ENCODE data around the gene DPH1. TPM values are rescaled to one million over a fixed set of nuclear protein-coding genes. Genes with fewer than 3 reads are reported as not detected.
A peak's percentile ranks its signal among the peaks of the same experiment; 100 is the strongest.
"Not testable (repeated sequence)": the region's sequence is repeated elsewhere in the genome, so short reads cannot be mapped to it uniquely, and the experiment has no call there.

Gene DPH1
- total RNA-seq, 1 donor from 2014 or later: 25.7 TPM

DNA sequence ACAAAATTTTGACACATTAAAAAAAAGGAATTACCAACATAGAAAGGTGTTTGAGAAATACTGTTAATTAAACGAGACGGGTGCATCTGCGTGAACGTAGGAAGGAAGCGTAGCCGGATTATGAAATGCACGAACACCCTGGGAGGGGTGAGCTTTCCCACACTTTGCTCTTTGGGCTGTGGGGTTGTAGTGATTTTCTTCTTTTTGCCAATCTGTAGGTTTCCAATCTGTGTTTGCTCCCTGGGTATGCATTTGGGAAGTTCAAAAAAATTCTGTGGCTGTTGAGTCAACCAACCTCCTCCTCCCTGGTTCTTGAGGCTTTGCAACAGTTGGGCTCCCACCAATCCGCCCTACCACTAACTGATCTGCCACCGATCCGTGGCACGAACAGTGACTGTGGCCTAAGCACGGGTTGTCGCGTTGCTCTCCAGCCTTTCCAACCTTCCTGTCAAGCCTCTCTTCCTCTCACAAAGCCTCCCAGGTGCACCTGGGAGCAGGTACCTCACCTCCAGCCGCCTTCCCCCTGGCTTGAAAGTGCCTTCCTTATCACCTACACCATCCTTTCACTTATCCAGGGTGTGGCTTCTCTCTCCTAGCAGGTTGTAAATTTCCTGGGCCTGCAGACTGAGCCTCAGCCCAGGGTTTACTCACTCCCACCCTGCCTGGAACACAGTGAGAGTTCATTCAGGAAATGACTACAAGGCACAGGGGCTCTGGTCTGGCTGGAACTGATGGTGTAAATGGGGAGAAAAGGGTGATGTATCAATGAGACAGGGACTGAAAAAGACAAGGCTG lies 21.4 kb upstream of the DPH1 start:
- no peak for DNase-seq

DNA sequence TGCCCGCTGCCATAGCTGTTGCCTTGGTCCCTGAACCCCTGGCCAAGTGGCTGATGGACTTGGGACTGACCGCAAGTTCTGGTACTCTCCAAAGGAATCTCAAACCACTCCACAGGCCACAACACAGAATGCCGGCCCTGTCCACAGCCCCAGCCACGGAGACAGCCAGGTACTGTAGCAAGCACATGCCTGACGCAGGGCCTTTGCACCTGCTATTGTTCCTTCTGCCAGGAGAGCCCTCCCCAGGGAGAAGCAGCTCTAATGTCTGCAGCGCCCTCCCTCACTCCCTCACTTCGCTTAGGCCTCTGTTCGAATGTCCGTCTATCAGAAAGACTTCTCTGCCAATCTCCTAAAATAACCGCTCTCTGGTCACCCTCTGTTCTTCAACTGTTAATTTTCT lies 20.2 kb upstream of the DPH1 start:
- DNase-seq: no peak

DNA sequence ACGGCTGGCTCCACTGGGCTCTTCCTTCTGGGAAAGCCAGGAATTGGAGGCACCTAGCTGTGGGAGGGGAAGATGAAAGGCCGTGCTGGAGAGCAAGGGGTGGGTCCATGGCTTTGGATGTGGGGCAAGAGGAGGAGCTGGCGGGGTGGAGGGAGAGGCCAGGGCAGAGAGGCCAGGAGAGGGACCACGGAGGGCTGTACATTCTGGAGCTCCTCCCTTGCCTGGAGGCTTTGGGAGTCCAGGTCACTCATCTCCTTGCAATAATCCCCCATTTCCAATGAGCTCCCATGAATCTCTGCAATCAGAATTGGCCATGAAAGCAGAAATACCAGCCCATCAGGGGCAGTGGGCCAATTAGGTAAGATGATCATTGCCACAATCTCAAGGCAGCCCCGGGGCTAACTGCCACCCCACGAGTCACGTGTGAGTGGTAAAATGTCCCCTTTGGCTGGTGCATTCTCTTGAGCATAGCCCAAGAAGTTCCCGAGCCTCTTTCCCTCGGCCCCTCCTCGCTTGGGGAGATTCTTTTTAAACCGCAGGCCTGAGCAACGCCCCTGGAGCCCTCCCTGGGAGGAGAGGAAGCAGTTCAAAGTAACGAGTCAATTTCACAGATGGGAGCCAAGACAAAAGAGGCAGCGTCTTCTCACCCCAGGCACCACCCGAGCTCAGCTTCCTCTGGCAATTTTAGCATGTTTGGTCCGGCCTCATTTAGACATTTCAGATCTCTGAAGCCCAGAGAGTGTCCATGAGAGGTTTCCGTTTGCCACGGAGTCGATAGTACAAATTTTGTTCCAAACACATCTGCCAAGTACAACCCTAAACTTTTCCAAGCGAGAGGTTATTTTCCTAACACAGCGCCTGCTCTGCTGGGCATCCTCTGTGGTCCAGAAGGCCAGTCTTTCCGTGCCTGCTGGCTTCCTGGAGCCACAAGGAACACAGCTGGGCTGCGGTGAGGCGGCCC lies 18.3 kb upstream of the DPH1 start:
- no peak for DNase-seq

DNA sequence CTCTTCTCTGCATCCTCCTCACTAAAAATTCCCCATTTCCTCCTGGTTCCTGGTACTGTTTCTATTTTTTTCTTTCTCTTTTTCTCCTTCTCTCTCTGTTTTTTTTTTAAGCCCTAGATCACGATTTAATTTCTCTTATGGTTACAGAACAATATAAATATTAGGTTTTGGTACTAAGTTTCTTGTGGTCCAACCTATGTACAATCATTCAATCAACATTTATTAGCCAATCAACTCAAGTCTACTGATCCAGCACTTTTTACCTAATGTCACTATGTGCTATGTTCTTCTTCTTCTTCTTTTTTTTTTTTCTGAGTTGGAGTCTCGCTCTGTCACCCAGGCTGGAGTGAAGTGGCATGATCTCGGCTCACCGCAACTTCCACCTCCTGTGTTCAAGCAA lies 17.5 kb upstream of the DPH1 start:
- no peak for DNase-seq

DNA sequence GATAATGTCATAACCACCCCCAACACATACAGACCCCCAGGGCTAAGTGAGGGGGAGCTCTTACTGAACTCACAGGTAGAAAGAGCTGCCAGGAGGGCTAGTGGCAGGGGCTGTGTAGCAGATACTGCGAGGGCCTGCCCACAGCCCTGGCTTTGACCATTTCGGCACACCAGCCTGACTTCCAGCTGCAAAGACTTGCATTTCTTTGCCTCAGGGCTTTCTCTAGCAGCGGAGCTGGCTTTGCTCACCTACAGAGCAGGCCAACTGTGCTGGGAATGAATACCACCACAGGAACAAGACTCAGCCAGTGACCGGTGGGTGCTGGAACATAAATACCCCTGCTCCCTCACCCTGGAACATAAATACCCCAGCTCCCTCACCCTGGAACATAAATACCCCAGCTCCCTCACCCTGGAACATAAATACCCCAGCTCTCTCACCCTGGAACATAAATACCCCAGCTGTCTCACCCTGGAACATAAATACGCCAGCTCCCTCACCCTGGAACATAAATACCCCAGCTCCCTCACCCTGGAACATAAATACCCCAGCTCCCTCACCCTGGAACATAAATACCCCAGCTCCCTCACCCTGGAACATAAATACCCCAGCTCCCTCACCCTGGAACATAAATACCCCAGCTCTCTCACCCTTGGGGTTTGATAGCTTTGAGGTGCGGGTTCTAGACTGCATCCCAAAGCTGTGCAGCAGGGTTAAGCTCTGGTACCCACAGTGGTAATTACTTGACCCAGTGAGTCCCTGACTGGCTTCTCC lies 16.5 kb upstream of the DPH1 start:
- DNase-seq: not testable (repeated sequence)

DNA sequence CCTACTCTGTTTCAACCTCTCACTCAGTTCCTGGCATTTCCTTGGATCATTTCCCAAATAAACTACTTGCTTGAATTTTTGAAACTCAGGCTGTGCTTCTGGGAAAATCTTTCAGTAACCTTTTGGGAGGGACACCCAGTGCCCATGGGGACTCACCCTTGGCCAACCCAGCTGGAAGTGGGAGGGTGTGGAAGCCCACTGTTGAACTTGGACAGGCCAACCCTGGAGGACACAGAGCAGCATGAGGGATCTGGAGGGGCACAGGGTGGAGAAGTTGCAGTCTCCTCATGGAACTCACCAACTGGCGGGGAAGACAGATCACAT lies 16.0 kb upstream of the DPH1 start:
- no peak for DNase-seq

DNA sequence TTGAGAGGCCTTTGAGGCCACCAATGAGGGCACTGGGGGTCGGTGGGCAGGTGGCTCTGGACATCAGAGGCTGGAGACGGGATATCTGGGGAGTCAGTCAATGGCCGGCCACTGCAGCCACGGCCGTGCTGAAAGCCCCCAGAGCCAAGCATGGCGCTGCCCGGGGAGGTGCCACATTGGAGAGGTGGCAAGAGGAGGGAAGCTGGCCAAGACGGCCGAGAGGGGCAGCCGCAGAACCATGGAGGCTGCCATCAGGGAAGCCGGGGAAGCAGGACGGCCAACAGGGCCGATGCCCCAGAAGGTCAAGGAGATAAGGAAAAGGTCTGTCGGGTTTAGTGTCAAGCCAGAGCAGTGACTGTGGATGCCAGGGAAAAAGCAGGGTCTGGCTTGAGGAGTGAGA lies 14.6 kb upstream of the DPH1 start:
- DNase-seq: no peak

DNA sequence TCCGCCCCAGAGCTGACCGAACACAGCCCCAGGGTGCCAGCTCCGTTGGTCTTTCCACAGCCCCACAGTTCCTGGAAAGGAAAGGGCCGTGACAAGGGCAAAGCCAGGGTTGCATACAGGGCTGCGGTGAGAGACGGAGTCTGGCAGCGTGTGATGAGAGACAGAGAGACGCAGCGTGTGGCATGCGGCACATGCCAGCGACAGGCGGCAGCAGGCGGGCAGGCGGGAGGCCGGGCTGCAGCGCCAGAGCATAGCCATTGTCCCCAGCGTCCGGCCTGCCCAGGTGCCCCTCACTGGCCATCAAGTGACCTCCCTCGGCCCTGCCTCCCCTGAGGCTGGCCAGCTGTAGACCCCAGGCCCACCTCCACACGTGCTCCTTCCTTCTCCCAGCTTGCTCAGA lies 13.5 kb upstream of the DPH1 start:
- DNase-seq: no peak

DNA sequence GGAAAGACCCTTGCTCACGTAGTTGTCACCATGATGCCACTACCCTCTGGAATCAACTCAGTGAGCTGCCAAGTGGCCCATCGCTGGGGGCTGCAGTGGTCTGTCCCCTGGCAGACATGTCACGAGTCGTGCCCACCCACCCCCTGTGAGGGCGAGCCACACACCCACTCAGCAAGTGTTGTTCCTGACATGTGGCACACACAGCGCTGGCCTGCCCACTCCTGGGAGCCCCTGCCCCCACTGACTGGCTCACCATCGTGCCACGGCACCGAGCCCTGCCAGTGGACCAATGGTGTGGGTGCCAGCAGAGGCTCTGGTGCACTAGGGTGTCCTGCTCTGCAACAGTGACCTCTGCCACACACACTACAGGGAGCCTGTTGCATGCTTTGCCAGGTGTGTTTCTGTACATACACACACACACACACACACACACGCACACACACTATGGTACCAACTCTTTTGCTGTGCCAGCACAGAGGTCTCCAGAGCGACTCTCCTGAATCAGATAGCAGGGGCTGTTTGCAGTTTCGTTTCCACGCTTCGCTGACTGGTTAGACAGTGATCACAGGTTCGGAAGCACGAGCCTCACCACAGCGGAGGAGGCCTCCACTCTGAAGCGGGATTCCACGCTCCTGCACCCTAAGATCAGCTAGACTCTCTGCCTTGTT lies 12.5 kb upstream of the DPH1 start:
- no peak for DNase-seq

DNA sequence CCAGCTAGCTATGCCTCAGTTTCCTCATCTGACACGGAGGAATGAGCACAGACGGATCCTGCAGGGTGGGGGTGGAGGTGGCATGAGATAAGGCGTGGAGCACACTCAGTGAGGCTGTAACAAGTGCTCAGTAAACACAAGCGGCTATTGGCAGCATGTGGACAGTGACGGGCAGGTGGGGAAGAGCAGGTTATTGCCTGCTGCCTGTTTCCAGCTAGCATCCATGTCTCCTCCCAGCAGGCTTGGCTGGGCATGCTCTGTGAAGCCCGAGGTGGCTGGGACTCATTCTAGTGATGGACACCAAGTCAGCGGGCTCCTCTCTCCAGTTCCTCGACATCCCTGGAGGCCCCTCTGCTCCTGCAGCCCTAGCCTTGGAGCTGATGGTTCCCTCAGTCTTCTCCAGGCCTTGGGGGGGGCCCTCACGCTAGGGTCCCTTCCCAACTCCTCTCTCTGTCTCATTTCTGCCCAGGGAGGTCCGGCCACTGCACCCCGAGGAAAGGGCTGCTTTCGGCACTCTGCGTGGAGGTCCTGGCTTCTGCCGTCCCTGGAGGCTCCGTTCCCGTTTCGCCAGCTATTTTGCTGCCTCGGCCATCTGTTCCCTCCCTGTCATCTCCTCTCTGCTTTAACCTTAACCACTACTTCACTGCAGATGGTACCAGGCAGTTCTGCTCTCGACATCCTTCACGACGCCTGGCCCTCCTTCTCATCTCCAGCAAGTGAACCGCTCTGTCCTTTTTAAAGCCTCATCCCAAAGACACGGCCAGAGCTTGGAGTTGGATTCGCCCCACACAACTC lies 11.0 kb upstream of the DPH1 start:
- no peak for DNase-seq

DNA sequence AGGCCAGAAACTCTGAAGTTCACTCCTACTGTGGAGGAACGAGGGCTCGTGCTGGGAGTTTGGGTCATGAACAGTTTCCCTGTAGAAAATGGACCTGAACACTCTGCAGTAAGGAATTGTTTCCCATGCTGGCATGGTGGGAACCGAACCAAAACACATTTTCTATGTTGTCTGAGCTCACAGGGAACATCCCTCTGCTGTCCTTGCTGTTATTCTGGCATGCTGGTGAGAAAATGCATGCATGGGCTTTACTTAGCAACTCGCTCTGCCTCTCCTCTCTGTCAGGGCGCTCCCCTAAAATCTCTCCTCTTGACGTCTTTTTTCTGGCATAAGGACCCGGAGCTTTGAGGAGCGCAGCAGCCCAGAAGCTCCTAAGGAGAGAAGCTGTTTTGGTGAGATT lies 10.2 kb upstream of the DPH1 start:
- no peak for DNase-seq

DNA sequence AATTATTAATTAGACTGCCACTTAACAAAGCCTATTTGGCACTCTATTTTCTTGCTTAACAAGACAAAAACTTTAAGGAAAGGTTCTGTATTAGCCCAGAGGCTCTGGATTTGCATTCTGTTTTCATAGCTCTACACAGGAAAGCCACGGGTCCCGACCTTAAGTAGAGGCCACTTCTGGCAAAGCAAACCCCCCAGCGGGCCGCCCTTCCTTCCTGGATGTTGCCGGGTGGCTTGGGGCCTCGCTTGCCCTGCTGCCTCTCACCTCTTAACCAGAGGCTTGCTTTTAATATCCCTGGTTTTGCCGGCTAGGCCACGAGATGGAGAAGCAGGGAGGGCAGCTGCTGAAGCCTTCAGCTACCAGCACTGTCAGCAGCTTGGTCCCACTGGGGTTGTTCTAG lies 9.2 kb upstream of the DPH1 start:
- peak; percentile 57 for DNase-seq

DNA sequence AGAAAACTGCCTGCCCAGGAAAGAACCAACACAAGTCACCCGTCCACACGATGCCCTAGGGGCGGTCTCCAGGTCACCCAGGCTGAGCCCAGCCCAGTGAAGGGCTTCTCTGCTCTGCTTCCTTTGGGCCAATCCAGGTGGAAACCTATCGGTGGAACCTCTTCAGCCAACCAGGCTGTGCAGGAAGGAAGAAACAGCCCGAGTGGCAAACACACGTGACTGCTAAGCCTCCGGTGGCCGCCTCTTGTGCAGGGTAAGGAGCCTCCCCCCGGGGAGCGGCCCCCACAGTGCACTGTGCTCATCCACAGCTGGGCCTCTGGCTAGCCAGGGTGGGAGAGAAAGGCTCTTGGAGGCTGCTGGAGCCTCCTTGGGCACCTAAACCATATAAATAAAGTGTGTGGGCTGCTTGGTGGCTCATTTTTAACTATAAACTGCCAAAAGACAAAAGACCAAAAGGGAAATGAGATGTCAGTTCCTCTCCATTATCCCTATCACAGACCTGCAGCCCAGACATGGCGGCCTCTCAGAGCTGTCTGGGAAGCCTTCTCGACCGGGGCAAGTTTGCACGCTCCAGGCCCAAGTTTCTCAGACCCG lies 7.2 kb upstream of the DPH1 start:
- no peak for DNase-seq

DNA sequence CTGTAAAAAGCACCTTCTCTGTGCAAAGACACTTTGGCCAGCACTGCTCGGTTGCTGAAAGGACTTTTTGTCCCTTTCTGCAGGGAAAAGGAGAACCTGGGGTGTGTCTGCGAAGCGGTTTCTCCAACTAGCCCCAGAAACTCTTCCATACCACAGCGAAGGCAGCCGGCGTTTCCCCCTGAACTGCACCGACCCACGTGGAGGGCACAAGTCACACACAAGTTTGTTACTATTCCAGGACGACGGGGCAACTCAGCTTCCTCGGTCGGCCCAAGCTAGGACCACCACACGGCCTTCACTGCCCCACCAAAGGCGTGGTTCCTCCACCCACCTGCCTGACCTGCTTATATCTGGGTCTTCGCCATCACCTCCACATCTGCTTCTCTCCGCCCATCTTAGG lies 6.7 kb upstream of the DPH1 start:
- no peak for DNase-seq

DNA sequence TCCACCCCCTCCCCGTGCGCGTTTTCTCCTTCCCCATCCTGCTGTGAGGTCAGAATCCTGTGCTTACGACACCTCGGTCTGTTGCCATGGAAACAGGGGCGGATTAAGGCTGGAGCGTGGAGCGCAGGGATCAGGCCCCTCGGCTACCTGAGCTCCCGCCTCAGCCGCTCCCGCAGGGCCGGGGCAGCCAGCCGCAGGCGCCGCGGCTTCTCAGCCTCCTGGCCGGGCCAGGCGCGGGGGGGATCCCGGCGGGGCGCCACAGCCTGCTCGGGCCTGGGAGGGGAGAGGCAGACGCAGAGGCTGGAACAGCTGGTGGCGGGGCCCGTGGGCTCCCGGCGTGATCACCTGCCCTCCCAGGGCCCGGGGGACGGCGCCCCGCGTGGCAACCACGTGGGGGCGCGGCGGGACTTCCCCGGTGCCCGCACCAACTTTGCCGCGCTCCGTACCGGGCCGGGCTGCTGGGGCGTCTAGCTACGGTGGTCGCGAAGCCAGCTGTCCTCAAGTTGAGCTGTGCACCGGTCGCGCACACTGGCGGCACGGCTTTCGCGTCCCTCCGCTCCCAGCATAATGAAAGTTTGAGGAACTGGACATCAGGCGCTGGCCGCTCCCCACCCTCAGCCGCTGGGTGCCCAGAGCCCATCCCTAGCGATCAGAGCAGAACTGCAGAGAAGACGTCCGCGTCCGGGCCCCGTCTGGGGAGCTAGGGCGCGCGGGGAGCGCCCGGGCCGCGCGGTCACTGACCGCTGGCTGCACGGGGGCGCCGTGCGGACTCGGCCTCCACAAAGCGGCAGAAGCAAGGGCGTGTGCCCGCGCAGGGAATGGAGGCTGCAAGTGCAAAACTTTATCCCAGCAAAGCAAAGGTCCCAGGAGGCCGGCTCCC lies 6.0 kb upstream of the DPH1 start:
- DNase-seq: peak; percentile 39

DNA sequence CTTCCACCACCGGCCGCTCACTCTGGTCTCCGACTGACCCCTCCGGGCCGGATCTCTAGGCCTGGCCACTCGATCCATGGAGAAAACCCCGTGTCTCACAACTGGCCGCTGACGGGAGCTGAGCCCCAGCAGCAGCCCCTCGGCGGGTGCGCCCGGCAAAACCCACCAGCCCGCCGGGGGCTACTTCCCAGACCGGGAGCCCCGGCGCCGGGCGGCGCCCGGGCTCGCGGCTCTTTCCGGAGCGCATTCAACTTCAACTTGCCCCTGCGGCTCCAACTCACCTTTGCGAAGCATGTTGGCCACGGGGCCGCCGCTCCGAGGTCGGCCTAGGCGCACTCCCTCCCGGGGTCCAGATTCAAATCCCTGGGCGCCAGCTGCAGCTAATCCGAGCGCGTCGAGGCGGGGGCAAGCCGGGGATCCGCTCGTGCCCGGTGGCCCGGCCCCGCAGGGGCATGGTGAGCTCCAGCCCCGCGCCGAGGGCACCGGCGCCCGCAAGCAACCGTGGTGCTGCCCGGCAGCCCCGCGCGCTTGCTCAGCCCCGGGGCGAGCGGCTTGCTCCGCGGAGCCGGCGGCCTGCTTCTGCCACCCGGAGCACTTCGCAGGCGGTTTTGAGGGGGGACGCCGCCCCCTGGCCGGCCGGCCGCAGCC lies 5.3 kb upstream of the DPH1 start:
- DNase-seq: no peak

DNA sequence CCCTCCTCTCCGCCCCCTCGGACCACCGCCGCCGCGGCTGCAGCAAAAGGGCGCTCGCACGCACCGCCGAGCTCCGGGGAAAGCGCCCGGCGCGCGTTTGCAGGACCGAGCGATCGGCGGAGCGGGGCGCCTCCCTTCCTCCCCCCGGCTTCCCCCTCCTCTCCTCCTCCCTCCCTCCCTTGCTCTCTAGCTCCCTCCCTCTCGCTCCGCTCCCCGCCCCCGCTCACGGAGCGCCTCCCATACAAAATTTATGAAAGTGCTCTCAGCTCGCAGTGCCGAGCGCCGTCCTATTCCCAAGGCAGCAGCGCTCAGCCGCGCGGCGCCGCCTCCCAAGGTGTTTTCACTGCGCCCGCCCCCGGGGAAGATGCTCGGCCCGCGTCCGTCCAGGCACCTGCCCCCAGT lies 4.7 kb upstream of the DPH1 start, which contains the start of gene RTN4RL1:
TSS of gene RTN4RL1 (minus strand) at position 115 of the 402 bp plus-strand sequence. CDS start 469 bp downstream, outside the sequence.
- DNase-seq: peak; percentile 18

DNA sequence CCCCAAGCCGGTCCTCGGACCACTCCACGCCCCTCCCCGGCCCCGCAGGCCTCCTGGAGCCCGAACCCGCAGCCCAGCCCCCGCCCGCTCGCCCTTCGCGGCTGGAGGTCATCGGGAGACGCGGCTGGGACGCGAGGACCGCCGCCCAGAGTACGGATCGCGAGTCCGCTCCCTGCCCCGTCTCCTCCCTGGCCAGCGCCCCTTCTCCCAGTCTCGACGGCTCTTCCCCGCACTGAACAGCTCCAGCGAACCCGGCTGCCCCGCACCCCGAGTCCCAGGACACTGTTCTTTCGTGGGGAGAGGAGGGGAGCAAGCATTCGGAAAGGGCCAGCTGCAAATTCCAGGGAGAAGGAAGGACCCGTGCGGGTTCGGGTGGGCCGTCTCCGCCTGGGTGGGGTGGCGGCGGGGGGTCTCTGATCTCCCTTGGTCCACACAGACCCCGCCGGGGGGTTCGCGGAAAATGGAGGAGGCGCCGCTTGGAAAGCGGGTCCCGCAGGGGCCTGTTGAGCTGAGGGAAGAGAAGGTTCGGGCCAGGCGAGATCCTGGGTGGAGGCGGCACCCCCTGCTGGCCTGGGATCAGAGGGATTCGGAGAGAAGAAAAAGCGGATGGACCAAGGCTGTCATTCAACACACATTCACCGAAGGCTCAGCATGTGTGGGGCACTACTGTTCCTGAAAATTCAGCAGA lies 4.2 kb upstream of the DPH1 start:
- DNase-seq: peak; percentile 75
